ENCODE results near the gene ADGRG6.

- TF ChIP-seq CTCF (IDR thresholded peaks at IDR 0.05) (no peak), POLR2A (IDR thresholded peaks at IDR 0.05) (no peak), EP300 (IDR thresholded peaks at IDR 0.05; ENCODE audit: low read depth) (no peak), POLR2AphosphoS5 (IDR thresholded peaks at IDR 0.05) (no peak)
Measured at GRCh38 chr6:142444881-142445301, 143.1 kb downstream of the ADGRG6 start.
